HG02885 (cell line): Measurements from ENCODE around the gene SFT2D2.

Experiments used
- ATAC-seq: cut with Tn5 transposase; IDR thresholded peaks from one replicate; pipeline ENCODE4 v1.9.1; 2021; ENCODE audit warnings: mild to moderate bottlenecking; ENCODE audit not compliant: unreplicated experiment, poor library complexity

Gene SFT2D2

GRCh38 chr1:168263130-168263529 is 37.3 kb downstream of the SFT2D2 start:
- ATAC-seq = no peak

GRCh38 chr1:168264296-168264695 is 38.5 kb downstream of the SFT2D2 start:
- ATAC-seq = no peak

DNA sequence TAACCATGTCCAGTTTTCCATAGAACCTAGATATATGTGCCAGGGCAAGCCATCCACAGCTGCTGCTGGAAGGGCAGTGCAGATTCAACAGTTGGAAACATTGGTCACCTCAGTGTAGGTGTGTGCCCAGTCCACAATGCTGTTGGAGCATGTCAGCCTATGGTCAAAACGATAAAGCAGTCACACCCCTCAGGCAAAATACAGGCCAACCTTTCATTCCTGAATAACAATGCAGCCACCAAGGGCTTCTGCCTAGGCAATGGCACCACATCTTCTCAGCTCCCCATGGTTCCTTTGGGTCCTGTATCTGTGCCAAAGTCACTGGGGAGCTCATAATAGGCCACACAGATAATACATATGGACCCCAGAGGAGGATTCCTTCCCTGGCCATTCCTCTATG is 39.8 kb downstream of the SFT2D2 start:
- ATAC-seq = no peak

- no peak for ATAC-seq
Measured at GRCh38 chr1:168266644-168267186, 40.9 kb downstream of the SFT2D2 start.

- ATAC-seq = no peak
Measured at GRCh38 chr1:168271636-168272035, 45.8 kb downstream of the SFT2D2 start.

DNA sequence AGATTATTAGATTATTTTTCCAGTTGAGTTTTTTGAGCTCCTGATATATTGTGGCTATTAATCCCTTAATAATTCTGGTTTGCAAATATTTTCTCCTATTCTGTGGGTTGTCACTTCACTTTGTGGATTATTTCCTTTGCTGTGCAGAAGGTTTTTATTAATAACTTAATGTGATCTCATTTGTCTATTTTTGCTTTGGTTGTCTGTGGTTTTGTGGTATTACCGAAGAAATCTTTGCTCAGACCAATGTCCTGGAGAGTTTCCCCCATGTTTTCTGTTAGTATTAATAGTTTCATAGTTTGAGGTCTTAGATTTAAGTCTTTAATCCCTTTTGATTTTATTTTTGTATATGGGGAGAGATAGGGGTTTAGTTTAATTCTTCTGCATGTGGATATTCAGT is 47.8 kb downstream of the SFT2D2 start:
- no peak for ATAC-seq

DNA sequence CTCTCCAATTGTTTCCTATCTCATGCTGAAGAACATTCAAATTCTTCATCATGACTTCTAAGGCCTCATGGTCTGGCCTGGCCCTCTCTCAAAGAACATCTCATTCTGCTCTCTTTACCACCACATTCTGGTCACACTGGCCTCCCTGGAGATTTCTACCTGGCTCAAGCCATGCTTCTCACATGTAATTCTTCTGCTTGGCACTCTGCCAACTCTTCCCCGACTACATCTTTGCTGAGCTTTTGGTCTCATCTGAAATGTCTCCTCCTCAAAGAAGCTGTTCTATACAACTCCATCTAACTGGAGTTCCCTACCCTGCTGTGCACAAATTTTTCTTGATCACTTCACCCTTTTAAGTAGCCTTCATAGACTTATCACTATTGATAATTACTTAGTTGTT is 53.4 kb downstream of the SFT2D2 start:
- ATAC-seq = no peak

- ATAC-seq = no peak
Measured at GRCh38 chr1:168280296-168280927, 54.6 kb downstream of the SFT2D2 start, which contains the start of gene TBX19. TBX19 (plus strand) TSS chr1:168280877; CDS start chr1:168281091, 214 bp downstream.

DNA sequence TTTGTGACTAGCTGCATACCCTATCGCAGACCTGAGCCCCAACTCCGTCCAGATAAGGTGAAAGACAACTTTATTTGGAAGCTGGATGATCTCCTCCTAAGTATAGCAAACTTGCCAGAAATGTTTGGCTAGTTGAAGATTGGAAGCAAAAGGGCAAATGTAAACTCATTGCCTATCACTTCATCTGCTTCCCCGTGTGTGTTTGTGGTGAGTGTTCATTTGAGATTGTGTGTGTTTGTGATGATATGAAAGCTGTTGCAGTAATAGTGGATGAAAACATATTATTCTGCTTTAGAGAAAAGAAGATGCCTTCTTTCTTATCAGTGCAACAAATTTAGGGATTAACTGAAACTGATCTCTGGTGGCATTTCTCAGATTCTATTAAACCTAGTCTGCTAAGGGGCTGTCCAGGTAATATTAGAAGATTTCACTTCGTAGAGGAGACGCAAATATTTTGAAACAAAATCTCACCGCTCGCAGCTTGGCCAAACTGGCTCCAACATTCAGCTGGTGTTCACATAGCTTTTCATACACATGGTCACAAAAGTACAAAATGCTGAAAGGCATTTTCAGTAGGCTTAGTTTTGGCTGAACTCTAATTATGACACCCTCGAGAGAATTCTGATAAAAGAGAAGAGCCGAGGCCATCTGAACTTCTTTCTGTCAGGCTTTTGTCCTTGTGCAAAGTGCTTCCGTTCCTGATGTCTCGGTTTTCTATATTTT is 56.0 kb downstream of the SFT2D2 start:
- no peak for ATAC-seq

DNA sequence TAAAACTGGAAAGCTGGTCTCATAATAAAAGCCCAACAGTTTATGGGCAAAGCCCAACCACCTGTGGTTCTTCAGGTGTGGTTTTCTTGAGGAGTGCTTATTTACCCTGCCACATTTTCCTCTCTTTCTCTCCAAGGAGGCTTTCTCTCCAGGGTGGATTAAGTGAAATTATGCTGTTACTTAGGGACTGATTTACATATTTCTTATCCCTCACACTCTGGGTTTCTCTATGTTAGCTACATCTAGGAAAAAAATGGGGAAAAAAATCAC is 59.7 kb downstream of the SFT2D2 start:
- ATAC-seq = no peak

DNA sequence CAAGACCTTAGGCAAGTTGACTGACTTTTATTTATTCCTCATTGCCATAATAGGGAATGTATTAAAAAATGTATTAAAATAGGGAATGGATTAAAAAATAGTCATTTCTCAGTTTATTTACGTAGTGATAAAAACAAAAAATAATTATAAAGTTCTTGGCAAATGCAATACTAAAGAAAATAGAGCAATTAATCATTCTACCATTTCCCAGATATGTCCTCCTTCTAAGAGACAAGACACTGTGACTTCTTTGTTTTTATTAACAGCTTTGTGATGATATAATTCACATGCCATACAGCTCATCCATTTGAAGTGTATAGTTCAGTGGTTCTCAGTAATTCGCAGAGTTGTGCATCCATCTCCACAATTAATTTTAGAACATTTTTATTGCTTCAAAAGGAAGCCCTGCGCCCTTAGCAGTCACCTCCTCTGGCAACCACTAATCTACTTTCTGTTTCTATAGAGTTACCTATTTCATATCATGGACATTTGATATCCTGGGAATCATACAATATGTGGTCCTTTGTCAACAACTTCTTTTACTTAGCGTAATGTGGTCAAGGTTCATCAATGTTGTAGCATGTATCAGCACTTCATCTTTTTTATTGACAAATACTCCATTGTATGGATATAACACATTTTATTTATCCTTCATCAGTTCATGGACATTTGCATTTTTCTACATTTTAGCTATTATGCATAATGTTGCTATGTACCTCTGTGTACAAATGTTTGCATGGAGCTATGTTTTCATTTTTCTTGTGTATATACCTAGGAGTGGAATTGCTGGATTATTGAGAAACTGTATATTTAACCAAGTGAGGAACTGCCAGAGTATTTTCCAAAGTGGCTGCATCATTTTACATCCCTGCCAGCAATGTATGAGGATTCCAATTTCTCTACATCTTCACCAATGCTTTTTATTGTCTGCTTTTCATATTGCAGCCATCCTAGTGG is 60.4 kb downstream of the SFT2D2 start:
- ATAC-seq = no peak

GRCh38 chr1:168287237-168287664 is 61.4 kb downstream of the SFT2D2 start:
- ATAC-seq = no peak

- ATAC-seq = no peak
Measured at GRCh38 chr1:168288311-168289052, 62.7 kb downstream of the SFT2D2 start.

- no peak for ATAC-seq
Measured at GRCh38 chr1:168291222-168291837, 65.5 kb downstream of the SFT2D2 start.

DNA sequence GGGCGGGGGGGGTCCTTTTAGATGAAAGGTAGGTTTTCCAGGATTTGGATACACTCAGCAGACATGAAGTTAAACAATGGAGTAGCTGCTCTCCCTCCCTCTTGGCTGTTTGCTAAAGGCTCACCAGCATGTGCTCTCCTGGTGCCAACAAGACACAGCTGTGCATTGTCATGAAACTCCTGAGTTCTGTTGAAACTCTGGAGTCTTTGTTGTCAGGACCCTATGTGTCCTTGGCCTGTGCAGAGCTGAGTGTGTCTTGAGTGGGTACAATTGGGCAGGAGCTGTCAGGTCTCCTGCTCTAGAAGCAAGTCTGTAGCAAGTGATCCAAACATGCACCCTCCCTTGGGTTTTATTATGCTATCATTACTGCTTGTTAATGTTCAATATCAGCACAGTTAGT is 67.6 kb downstream of the SFT2D2 start:
- ATAC-seq = no peak

GRCh38 chr1:168295411-168296114 is 69.8 kb downstream of the SFT2D2 start:
- no peak for ATAC-seq

- ATAC-seq = no peak
Measured at GRCh38 chr1:168297019-168297730, 71.4 kb downstream of the SFT2D2 start.

DNA sequence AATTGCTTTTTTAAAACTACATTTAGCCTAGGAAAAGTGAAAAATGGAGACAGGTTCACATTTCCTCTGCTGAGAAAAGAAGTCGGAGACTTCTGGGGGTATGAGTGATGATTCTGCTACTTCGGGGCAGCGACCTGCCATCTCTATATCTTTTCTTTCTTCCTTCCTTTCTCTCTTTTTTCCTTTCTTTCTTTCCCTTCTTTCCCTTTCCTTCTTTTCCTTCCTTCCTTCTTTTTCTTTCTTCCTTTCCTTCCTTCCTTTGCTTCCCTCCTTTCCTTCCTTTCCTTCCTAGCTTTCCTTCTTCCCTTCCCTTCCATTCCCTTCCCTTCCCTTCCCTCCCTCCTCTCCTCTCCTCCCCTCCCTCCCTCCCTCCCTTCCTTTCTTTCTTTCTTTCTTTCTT is 72.6 kb downstream of the SFT2D2 start:
- no peak for ATAC-seq

DNA sequence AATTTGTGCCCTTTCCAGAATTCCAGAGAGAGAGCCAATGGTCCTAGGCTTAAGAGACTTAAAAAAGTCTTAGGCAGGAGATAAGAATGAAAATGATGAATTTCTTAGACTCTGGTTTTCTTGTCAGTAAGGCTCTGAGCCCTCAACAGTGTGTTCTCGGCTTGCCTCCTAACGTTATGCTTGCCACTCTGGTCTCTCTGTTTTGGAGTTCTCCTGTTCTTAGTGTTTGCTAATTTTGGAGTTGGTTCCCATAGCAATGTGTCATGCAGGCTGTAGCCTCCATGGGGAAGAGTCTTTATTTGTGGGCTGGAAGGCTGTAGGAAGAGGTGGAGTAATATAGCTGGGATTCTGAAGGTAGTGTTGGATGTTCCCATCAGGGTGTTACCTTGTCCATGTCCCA is 74.8 kb downstream of the SFT2D2 start:
- ATAC-seq = no peak
